Panc1 (cell line): Measurements from ENCODE around the gene ARF1. TPM values are rescaled to one million over a fixed set of nuclear protein-coding genes. Genes with fewer than 3 reads are reported as not detected.

Experiments used
- ATAC-seq: fragments of 200-7000 bp; cut with Tn5 transposase; 2 replicates; pipeline ENCODE4 v1.9.1; 2020; ENCODE audit warnings: mild to moderate bottlenecking, moderate library complexity
- BruUV-seq: library from RNA; stranded (reverse); fragments of 400-500 nt; replicated peaks from 2 replicates; lab custom pipeline; 2021; lab: Mats Ljungman, UMichigan
- CTCF ChIA-PET: fragments of 300-600 bp; sonication (Branson Sonifier 250); formaldehyde crosslinking; loops from one replicate; lab custom pipeline; 2022; ENCODE audit warnings: antibody characterized with exemption; lab: Charles Lee
- POLR2A ChIA-PET: fragments of 300-600 bp; sonication (Branson Sonifier 250); formaldehyde crosslinking; loops from one replicate; lab custom pipeline; 2022; ENCODE audit warnings: antibody characterized with exemption; lab: Charles Lee
- DNase-seq: peaks from one replicate; pipeline ENCODE4 v3.0.0-alpha.2; 2010; ENCODE audit warnings: low read depth, low spot score
- H3K27ac ChIP-seq: 2 replicates; pipeline ENCODE4 v1.5.1; 2011; ENCODE audit warnings: mild to moderate bottlenecking, low read length, inconsistent platforms
- H3K27me3 ChIP-seq: fragments of 200-500 bp; sonication (Bioruptor generic); 2 replicates; pipeline ENCODE4 v1.6.0; 2014; ENCODE audit warnings: low read length, inconsistent platforms; ENCODE audit not compliant: control insufficient read depth, insufficient read depth
- H3K36me3 ChIP-seq: fragments of 200-500 bp; sonication (Bioruptor generic); 2 replicates; pipeline ENCODE4 v1.5.1; 2014; ENCODE audit warnings: inconsistent platforms, mild to moderate bottlenecking, low read length, moderate library complexity; ENCODE audit not compliant: control insufficient read depth, insufficient read depth
- H3K4me1 ChIP-seq: 2 replicates; pipeline ENCODE4 v1.5.1; 2011; ENCODE audit warnings: inconsistent platforms, mild to moderate bottlenecking, low read length, moderate library complexity; ENCODE audit not compliant: control insufficient read depth, insufficient read depth
- H3K4me3 ChIP-seq, 2 experiments: 2 replicates each; pipeline ENCODE4 v1.5.1; 2011 to 2012; ENCODE audit warnings: low read depth in 2 of 2, low read length in 2 of 2, mild to moderate bottlenecking in 2 of 2, inconsistent platforms in 1 of 2, moderate library complexity in 1 of 2
- H3K9me3 ChIP-seq: fragments of 200-500 bp; sonication (Bioruptor generic); 2 replicates; pipeline ENCODE4 v1.5.1; 2014; ENCODE audit warnings: low read depth, mild to moderate bottlenecking, inconsistent platforms, low read length, moderate library complexity; ENCODE audit not compliant: control insufficient read depth, insufficient read depth
- POLR2AphosphoS5 ChIP-seq: IDR thresholded peaks from 2 replicates; pipeline ENCODE4 v1.6.1; 2012; ENCODE audit warnings: mild to moderate bottlenecking, low read depth, low read length, moderate library complexity
- REST ChIP-seq, 2 experiments: IDR thresholded peaks; 2 replicates each; pipeline ENCODE4 v1.6.1; 2011 to 2012; ENCODE audit warnings: low read depth in 2 of 2, control low read depth in 1 of 2, low read length in 1 of 2, mild to moderate bottlenecking in 1 of 2, moderate library complexity in 1 of 2; ENCODE audit not compliant: insufficient read depth in 1 of 2
- SIN3A ChIP-seq: IDR thresholded peaks from 2 replicates; pipeline ENCODE4 v1.6.1; 2012; ENCODE audit warnings: low read depth, mild to moderate bottlenecking, low read length, moderate library complexity, borderline replicate concordance; ENCODE audit not compliant: insufficient read depth
- TCF7L2 ChIP-seq: IDR thresholded peaks from 2 replicates; pipeline ENCODE4 v1.6.1; 2011; ENCODE audit warnings: mild to moderate bottlenecking, low read depth, low read length, inconsistent platforms
- in situ Hi-C: cut with HindIII; loops from 2 replicates; pipeline ENCODE4 v1.10.0; 2016; ENCODE audit warnings: low sequenced_read_pairs, low pct_unique_long_range_greater_than_20kb
- intact Hi-C: fragments of 100-400 bp; cut with micrococcal nuclease; formaldehyde crosslinking; loops from one replicate; pipeline ENCODE4 v1.10.0; 2022; ENCODE audit not compliant: unreplicated experiment
- total RNA-seq: library from RNA; stranded (reverse); gene quantifications from one replicate; pipeline ENCODE4 v1.2.1, GENCODE V29; 2021; ENCODE audit not compliant: unreplicated experiment
- TF ChIP-seq, protein P1 (sequence below): fragments of 450-650 bp; IDR thresholded peaks from 2 replicates; pipeline ENCODE4 v1.5.1; 2017; ENCODE audit warnings: mild to moderate bottlenecking

Gene ARF1
- total RNA-seq, 1 experiment from 2014 or later = 321 TPM

DNA sequence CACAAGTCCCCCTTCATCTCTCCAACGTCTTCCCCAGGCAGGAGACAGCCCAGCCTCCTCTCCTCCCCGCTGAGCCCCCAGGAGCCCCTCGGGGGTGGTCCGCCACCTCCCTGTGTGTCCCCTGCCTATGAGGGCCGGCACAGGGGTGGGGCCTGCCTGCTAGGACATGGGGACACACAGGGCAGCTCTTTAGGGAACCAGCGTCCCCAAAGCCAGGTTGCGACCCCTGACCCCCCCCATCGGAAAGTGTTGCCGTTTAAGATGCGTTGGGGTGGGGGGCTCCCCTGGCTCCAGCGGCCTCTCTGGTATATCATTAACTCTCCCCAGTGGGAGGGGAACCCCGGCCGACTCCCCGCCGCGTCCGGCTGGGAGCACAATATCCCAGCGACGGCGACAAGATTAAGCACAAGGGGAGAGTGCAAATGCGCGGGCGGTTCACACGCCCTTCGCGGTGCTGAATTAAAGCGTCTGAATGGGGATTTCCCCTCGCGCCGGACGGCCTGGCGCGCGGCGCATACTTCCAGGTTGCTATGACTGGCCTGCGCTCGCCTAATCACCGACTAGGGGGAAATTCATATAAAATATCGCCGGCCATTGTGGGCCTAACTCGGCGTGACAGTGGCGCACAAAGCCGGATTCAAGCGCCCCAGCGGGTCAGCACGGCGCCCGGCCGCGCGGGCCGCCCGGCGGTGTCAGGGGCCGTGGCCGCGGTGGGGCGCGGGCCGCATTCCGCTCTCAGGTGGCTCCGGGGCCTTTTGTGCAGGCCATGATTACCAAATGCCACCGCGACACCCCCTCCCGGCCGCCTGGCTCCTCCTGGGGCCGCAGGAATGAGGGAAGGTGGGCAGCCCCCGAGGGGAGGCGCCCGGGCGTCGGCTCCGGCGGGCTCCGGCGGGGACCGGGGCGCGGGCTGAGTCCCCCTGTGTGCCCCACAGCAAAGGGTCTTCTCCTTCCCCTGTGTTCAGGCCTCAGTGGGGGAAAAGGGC lies 44.8 kb upstream of the ARF1 start:
- H3K36me3 ChIP-seq = no peaks in the 10 kb centered on the region
- H3K27me3 ChIP-seq = no peaks in the 10 kb centered on the region
- H3K4me3 ChIP-seq = peak overlapping the region in 1 of 2 experiments; percentile 11; a peak in 1 of 4 replicates
- ChIA-PET CTCF (no interaction called here), POLR2A (no interaction called here)
- no peaks in the 10 kb centered on the region for H3K9me3 ChIP-seq
- BruUV-seq = no TSS peak
- intact Hi-C loops = no loop called here
- no peak overlapping the region for H3K27ac ChIP-seq
- in situ Hi-C loops = no loop called here
- peak; percentile 78 for ATAC-seq
- DNase-seq = no peak
- H3K4me1 ChIP-seq = peaks cover 4% of the 10 kb centered on the region; the same call in 1 of the 2 replicates
- TF ChIP-seq SIN3A (no peak), REST (IDR thresholded peaks at IDR 0.05; ENCODE audit: insufficient read depth in 1 of 2, low read depth in 2 of 2, low read length in 1 of 2) (no peak), POLR2AphosphoS5 (no peak), TCF7L2 (no peak)
- TF ChIP-seq, protein P1, sequence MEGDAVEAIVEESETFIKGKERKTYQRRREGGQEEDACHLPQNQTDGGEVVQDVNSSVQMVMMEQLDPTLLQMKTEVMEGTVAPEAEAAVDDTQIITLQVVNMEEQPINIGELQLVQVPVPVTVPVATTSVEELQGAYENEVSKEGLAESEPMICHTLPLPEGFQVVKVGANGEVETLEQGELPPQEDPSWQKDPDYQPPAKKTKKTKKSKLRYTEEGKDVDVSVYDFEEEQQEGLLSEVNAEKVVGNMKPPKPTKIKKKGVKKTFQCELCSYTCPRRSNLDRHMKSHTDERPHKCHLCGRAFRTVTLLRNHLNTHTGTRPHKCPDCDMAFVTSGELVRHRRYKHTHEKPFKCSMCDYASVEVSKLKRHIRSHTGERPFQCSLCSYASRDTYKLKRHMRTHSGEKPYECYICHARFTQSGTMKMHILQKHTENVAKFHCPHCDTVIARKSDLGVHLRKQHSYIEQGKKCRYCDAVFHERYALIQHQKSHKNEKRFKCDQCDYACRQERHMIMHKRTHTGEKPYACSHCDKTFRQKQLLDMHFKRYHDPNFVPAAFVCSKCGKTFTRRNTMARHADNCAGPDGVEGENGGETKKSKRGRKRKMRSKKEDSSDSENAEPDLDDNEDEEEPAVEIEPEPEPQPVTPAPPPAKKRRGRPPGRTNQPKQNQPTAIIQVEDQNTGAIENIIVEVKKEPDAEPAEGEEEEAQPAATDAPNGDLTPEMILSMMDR = no peak

DNA sequence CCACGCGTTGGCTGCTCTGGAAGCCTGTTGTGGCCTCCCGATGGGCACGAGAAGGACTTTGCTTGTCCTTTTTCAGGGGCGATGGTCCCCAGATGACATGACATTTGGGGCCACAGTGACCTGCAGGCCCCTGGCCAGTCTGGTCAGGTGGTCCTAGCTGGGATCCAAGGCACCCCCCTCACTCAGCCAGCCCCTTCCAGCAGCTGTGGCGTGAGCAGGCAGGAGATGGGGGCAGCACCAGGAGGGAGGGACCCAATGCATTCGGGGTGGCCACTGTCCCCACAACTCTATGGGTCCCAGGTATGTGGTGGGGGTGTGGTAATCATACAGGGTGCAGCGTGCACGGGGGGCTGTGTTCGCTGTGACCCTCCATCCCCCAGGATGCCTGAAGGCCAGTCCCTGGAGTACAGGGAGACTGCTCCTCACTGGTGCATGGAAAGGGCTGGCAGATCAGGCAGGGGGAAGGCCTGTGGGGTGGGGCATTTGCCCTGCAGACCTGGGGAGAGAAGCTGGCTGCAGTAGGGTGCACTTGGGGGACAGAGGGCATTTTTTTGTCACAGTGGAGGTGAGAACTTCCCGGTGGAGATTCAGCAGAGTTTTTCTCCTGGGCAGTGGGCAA lies 44.0 kb upstream of the ARF1 start:
- ATAC-seq = no peak
- Histone ChIP-seq H3K9me3 (no peaks in the 10 kb centered on the region), H3K4me1 (peaks cover 4% of the 10 kb centered on the region; the same call in 1 of the 2 replicates), H3K4me3 (no peak overlapping the region), H3K36me3 (no peaks in the 10 kb centered on the region), H3K27ac (no peak overlapping the region), H3K27me3 (no peaks in the 10 kb centered on the region)
- BruUV-seq = no TSS peak
- CTCF ChIA-PET = no interaction called here
- TF ChIP-seq, protein P1 = no peak
- TF ChIP-seq POLR2AphosphoS5 (no peak), TCF7L2 (no peak), REST (IDR thresholded peaks at IDR 0.05; ENCODE audit: insufficient read depth in 1 of 2, low read depth in 2 of 2, low read length in 1 of 2) (no peak), SIN3A (no peak)
- in situ Hi-C loops = no loop called here
- DNase-seq = no peak
- intact Hi-C loops = no loop called here
- POLR2A ChIA-PET = no interaction called here
